Raji (cell line): ENCODE data around the gene LRRC8B.

ENCODE experiments used
- POLR2A ChIP-seq: IDR thresholded peaks from 2 replicates; pipeline ENCODE4 v1.6.1; 2011; ENCODE audit warnings: low read depth, low read length, control low read depth; ENCODE audit not compliant: insufficient read depth

Gene LRRC8B

DNA sequence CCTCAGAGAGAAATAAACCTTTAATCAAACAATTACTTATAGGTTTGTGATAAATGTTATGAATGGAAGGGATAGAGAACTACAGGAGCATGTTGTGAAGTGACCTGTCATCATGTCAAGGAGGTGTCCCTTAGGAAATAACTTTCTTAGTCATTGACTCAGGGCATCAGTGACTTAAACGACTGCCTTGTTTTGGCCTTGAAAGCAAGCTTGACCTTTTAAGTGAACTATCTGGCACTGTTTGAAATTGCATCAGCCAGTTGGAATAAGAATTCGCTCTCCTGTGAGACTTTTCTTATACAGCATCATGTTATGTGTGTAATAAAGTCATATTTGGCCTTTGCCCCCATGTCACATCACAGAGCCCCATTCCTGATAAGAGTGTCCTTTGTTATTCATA lies 30.9 kb downstream of the LRRC8B start:
- TF ChIP-seq POLR2A = no peak

DNA sequence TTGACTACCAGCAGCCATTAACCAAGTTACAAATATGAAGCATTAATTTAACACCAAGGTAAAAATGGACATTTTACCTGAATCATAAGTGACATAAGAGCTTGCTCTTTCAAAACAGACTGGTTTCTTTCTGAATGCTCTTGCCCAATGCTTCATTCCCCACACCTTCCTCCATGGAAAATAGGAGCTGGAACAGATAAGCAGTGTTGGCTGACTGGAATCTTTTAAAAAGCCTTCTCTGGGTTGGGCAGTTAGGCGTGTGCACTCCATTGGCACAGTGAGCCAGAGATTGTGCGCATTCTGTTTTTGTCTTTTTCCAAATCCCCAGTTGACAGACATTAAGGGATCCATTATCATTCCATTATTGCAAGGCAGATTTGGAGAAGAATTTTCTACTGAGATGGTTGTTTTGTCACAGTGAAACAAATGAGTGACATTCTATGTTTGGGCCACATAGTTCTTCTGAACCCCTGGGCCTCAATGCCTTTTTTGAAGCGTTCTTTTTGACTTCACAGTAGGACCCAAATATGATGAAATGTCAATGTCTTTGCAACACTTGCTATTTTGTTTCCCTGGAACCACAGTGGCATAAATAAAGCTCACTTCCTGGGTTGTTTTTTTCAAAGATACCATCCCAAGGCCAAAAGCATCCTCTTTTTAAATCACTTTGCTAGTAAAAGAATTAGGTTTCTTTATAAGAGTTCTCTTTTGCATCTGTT lies 32.3 kb downstream of the LRRC8B start:
- no peak for TF ChIP-seq POLR2A

DNA sequence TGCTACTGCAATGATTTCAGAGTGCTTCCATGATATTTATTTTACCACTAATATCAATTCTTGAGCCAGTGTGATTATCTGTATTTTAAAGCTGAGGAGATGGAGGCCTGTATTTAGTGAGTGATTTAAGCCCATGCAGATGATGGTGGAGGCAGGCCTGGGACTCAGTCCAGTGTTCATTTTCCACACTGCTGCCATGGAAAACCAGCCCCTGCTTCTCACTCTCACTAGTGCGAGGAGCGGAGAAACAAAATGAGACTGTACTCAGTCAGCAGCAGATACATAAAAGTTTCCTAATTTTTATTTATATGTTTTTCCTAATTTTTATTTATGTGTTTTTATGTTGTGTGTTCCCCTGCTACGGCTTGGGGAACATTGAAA lies 32.8 kb downstream of the LRRC8B start:
- no peak for TF ChIP-seq POLR2A

DNA sequence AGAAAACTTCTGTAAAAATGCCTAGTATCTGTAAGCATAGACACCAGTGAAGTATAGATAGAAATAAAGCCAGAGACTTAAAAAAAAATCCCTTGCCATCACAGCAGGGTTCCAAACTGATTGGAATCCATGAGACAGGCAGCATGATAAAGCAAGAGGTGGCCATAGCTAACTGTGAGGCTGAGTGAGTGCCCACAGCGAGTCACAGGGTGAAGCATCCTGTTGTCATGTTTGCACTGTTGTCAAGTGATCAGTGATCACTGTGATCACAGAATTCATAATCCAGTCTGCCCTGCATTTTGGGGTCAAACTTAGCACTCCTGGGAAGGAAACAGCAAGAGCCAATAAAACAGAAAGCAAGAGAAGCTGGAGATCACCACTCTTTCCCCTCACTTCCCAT lies 33.3 kb downstream of the LRRC8B start:
- no peak for TF ChIP-seq POLR2A

DNA sequence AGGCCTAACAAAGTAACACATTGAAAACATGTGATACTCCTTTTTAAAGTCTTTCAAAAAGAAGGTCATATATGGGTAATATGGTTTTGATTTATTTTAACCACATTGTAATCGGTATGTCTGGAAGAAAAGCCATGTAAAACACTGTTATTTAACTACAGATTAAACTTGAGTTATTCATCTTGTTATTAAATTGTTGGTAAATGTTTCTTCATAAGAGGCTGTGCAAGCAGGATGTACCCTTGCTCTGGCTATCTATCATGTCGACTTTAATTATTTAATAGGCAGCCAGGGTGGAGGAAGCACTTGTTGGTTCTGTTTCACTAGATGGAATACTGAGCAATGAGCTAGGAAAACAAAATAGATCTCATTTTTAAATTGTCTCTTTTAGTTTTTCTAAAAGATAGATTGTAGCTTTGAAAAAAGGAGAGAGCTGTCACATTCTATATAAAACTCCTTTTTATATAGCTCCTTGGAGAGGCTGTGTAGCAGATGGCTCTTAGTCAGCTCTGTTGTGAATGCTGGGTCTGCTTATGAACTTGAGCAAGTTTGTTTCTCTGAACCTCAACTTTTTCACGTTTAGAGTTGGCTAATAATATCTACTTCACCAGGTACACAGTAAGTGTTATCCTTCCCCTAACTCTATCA lies 39.5 kb downstream of the LRRC8B start:
- TF ChIP-seq POLR2A = no peak

DNA sequence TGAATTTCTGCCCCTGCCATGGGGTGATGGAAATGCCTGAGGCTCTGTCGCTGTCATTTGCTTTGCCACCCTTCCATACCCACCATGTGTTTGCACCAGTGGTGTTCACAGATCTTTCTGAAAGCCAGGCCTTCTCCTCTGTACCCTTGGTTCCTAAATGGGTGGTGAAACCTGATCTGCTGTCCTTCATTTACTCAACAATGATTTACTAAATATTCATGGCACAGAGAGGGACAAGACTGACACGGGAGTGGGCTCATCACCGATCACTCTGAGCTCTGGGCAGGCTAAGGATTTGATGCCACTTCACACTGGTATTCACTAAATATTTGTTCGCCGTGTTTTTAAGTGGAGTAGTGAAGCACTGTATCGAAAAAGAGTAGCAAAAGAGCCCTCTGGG lies 40.9 kb downstream of the LRRC8B start:
- no peak for TF ChIP-seq POLR2A

DNA sequence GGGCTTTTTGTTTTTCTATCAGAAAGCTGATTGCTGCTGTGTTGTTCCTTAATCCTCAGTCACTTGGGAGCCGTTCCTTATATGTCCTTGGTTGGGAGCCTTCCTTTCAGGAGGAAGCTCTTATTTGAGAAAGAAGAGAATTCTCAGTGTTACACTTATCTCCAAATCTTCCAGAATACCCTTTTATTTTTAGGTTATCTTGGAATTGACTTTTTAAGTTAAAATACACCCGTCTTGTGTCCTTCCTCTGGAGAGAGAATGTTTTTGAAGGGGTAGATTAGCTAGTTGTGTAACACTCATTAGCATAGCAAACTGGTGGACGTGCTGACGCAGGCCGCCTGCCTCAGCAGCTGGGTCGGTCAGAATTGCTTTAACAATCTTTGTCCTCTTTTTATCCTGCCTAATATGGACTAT lies 42.1 kb downstream of the LRRC8B start:
- TF ChIP-seq POLR2A = no peak

GRCh38 chr1:89567797-89568196 lies 43.2 kb downstream of the LRRC8B start:
- TF ChIP-seq POLR2A = no peak

GRCh38 chr1:89573410-89573809 lies 48.8 kb downstream of the LRRC8B start:
- no peak for TF ChIP-seq POLR2A

- no peak for TF ChIP-seq POLR2A
Measured at GRCh38 chr1:89574621-89575020, 50.0 kb downstream of the LRRC8B start.

DNA sequence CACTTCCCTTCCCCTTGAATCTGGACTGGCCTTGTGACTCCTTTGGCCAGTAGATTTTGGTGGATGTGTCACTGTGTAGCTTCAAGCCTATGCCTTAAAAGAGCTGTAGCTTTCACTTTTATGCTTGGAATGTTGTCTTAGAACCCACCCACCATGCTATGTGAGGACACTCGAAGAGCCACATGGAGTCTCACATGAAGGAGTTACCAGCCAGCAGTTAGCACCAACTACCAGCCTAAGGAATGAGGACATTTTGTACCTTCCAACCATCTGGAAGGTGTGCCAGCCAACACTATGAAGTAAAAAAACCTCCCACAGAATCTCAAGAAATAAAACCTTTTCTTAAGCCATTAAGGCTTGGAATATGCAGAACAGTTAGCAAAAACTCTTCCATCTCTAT lies 50.6 kb downstream of the LRRC8B start:
- no peak for TF ChIP-seq POLR2A

DNA sequence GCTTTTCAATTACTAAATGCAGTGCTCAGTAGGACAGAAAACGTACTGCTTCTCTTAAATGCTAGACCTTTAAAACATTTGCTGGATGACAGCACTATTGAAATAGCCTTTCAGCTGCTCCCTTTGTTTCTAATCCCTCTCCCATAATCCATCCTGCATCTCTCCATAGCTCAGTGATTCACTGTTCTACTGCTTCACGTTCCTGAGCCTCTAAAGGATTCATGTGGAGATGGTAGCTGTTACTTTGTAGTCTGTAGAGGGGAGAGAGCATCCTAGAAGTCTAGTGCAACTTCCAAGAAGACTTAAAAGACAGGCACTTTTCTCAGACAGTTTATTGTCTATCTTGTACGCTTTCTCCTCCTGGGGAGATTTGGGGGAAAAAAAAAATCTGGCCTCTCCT lies 51.4 kb downstream of the LRRC8B start:
- TF ChIP-seq POLR2A = no peak

- TF ChIP-seq POLR2A = no peak
Measured at GRCh38 chr1:89578151-89578550, 53.5 kb downstream of the LRRC8B start.

DNA sequence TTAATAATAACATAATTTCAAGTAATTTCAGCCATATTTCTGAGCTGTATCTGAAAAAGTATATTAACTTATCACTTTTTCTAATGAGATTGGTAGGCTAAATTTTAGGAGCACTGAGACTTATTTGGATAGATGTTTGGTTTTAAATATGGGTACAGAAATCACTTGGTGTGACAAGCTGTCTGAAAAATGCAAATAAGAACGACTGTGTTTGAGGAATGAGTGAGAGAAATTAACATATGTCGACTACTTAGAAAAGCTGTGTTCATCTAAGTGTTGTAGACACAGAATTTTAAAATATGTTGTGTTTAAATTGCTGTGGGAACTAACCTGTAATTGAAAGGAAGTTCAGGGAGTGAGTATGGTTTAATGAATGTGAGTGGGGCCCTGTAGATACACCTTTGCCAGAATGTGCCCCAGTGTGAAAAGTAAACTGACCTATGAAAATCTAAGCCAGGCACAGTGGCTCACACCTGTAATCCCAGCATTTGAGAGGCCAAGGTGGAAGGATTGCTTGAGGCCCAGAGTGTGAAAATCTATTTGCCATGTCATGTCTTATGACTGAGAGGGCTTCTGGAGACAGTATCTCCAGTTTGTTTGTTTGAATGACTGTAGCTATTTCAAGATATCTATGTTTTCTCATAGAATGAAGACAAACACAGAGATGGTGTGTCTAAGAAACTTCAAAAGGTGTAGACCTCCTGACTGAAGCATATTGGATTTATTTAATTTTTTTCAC lies 54.5 kb downstream of the LRRC8B start:
- TF ChIP-seq POLR2A = no peak

DNA sequence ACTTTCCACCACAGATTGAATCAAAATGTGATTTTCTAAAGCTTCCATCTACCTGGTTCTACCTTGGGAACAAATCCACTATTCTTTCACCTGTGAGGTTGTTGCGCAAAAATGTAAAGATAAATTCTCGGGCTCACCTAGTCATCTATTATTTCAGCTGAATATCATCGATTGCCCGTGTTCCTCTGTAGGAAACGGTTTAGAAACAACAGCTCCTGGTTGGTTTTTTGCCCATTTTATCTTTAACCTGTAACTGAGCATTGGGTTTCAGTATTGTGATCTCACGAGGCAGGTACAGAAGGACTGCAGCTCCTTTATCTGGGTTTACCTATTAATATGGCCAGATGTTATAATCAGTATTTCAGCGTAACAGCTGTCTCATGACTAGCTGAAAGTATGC lies 55.4 kb downstream of the LRRC8B start:
- TF ChIP-seq POLR2A = no peak

GRCh38 chr1:89581859-89582258 lies 57.2 kb downstream of the LRRC8B start:
- no peak for TF ChIP-seq POLR2A

- no peak for TF ChIP-seq POLR2A
Measured at GRCh38 chr1:89582571-89582970, 57.9 kb downstream of the LRRC8B start.

DNA sequence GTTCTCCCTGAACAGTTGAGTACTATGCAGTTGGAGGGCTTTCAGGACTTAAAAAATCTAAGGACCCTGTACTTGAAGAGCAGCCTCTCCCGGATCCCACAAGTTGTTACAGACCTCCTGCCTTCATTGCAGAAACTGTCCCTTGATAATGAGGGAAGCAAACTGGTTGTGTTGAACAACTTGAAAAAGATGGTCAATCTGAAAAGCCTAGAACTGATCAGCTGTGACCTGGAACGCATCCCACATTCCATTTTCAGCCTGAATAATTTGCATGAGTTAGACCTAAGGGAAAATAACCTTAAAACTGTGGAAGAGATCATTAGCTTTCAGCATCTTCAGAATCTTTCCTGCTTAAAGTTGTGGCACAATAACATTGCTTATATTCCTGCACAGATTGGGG lies 59.6 kb downstream of the LRRC8B start:
- TF ChIP-seq POLR2A = no peak
